ENCODE measurements around the gene RAB14.

GRCh38 chr9:121200356-121200755 is 1.3 kb downstream of the RAB14 start:
- TF ChIP-seq POLR2AphosphoS5 (IDR thresholded peaks at IDR 0.05; ENCODE audit: low read depth) (no peak), CTCF (IDR thresholded peaks at IDR 0.05; ENCODE audit: insufficient read depth, low read length) (no peak), REST (IDR thresholded peaks at IDR 0.05; ENCODE audit: insufficient replicate concordance, low read depth) (no peak), GABPA (IDR thresholded peaks at IDR 0.05; ENCODE audit: low read depth) (no peak)

All from HL-60 (cell line).